HL-60 (cell line): ENCODE results near the gene SLC25A51.

Experiments used
- DNase-seq, 2 experiments: peaks; one replicate each; pipeline ENCODE4 v3.0.0-alpha.2; 2010 to 2020; ENCODE audit warnings: low read depth in 1 of 2, low spot score in 1 of 2
- H3K27ac ChIP-seq: fragments of 250-450 bp; sonication (Bioruptor Pico); replicated peaks from 2 replicates; pipeline ENCODE4 v1.5.1; 2020; ENCODE audit warnings: mild to moderate bottlenecking, moderate library complexity
- H3K27me3 ChIP-seq: fragments of 250-450 bp; sonication (Bioruptor Pico); 2 replicates; pipeline ENCODE4 v1.5.1; 2021; ENCODE audit warnings: mild to moderate bottlenecking, moderate library complexity; ENCODE audit not compliant: insufficient read depth, poor library complexity, severe bottlenecking
- H3K4me3 ChIP-seq: replicated peaks from 2 replicates; pipeline ENCODE4 v1.5.1; 2011; ENCODE audit warnings: mild to moderate bottlenecking, control low read depth, low read length; ENCODE audit not compliant: insufficient read depth
- GABPA ChIP-seq: IDR thresholded peaks from 2 replicates; pipeline ENCODE4 v1.6.1; 2012; ENCODE audit warnings: low read depth
- POLR2AphosphoS5 ChIP-seq: IDR thresholded peaks from 2 replicates; pipeline ENCODE4 v1.6.1; 2012; ENCODE audit warnings: low read depth
- SPI1 ChIP-seq: IDR thresholded peaks from 2 replicates; pipeline ENCODE4 v1.6.1; 2012; ENCODE audit warnings: low read depth, mild to moderate bottlenecking, borderline replicate concordance
- TF ChIP-seq, protein P1 (sequence below): IDR thresholded peaks from one replicate; pipeline ENCODE4 v1.5.1; 2011; ENCODE audit warnings: low read length, control low read depth, inconsistent platforms; ENCODE audit not compliant: insufficient read depth
- TF ChIP-seq, protein P2 (sequence below): IDR thresholded peaks from 2 replicates; pipeline ENCODE4 v1.6.1; 2012; ENCODE audit warnings: low read depth; ENCODE audit not compliant: insufficient replicate concordance

The SLC25A51 gene

GRCh38 chr9:37921168-37921510 is 17.2 kb upstream of the SLC25A51 start:
- Histone ChIP-seq H3K27me3 (no peaks in the 10 kb centered on the region), H3K4me3 (no peak overlapping the region), H3K27ac (no peak overlapping the region)
- no peak for DNase-seq
- TF ChIP-seq SPI1 (no peak), GABPA (no peak), POLR2AphosphoS5 (no peak)
- TF ChIP-seq, protein P1, sequence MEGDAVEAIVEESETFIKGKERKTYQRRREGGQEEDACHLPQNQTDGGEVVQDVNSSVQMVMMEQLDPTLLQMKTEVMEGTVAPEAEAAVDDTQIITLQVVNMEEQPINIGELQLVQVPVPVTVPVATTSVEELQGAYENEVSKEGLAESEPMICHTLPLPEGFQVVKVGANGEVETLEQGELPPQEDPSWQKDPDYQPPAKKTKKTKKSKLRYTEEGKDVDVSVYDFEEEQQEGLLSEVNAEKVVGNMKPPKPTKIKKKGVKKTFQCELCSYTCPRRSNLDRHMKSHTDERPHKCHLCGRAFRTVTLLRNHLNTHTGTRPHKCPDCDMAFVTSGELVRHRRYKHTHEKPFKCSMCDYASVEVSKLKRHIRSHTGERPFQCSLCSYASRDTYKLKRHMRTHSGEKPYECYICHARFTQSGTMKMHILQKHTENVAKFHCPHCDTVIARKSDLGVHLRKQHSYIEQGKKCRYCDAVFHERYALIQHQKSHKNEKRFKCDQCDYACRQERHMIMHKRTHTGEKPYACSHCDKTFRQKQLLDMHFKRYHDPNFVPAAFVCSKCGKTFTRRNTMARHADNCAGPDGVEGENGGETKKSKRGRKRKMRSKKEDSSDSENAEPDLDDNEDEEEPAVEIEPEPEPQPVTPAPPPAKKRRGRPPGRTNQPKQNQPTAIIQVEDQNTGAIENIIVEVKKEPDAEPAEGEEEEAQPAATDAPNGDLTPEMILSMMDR: no peak
- TF ChIP-seq, protein P2, sequence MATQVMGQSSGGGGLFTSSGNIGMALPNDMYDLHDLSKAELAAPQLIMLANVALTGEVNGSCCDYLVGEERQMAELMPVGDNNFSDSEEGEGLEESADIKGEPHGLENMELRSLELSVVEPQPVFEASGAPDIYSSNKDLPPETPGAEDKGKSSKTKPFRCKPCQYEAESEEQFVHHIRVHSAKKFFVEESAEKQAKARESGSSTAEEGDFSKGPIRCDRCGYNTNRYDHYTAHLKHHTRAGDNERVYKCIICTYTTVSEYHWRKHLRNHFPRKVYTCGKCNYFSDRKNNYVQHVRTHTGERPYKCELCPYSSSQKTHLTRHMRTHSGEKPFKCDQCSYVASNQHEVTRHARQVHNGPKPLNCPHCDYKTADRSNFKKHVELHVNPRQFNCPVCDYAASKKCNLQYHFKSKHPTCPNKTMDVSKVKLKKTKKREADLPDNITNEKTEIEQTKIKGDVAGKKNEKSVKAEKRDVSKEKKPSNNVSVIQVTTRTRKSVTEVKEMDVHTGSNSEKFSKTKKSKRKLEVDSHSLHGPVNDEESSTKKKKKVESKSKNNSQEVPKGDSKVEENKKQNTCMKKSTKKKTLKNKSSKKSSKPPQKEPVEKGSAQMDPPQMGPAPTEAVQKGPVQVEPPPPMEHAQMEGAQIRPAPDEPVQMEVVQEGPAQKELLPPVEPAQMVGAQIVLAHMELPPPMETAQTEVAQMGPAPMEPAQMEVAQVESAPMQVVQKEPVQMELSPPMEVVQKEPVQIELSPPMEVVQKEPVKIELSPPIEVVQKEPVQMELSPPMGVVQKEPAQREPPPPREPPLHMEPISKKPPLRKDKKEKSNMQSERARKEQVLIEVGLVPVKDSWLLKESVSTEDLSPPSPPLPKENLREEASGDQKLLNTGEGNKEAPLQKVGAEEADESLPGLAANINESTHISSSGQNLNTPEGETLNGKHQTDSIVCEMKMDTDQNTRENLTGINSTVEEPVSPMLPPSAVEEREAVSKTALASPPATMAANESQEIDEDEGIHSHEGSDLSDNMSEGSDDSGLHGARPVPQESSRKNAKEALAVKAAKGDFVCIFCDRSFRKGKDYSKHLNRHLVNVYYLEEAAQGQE: no peak

- Histone ChIP-seq H3K27ac (no peak overlapping the region), H3K27me3 (no peaks in the 10 kb centered on the region), H3K4me3 (no peak overlapping the region)
- no peak for TF ChIP-seq POLR2AphosphoS5
- TF ChIP-seq SPI1: no peak
- TF ChIP-seq, protein P2: no peak
- TF ChIP-seq, protein P1: no peak
- no peak for TF ChIP-seq GABPA
- peak in 1 of 2 experiments; percentile 36 for DNase-seq
These were observed 16.7 kb upstream of the SLC25A51 start for GRCh38 chr9:37920471-37921167.

DNA sequence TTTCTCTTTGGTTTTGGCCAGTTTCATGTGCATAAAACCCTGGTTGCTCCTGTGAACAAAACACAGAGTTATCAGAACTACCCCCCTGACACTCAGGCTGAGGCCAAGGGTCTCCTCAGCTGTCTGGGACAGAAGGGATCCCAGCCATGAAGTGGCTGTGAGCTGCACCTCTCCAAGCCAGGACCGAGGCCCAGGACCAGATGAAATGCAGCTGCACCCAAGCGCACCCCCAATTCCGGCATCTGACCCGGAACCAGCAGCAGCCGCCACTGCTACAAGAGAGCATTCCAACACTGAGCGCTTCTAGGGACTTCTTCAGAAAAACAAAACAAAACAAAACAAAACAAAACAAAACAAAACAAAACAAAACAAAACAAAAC is 16.0 kb upstream of the SLC25A51 start:
- DNase-seq: no peak
- Histone ChIP-seq H3K27me3 (no peaks in the 10 kb centered on the region), H3K4me3 (no peak overlapping the region), H3K27ac (no peak overlapping the region)
- TF ChIP-seq, protein P1: no peak
- TF ChIP-seq GABPA (no peak), SPI1 (no peak), POLR2AphosphoS5 (no peak)
- TF ChIP-seq, protein P2: no peak
